ENCODE data around the gene ACTL9. TPM values are rescaled to one million over a fixed set of nuclear protein-coding genes. Genes with fewer than 3 reads are reported as not detected.

The ACTL9 gene
- total RNA-seq, 1 donor from 2014 or later = not detected

DNA sequence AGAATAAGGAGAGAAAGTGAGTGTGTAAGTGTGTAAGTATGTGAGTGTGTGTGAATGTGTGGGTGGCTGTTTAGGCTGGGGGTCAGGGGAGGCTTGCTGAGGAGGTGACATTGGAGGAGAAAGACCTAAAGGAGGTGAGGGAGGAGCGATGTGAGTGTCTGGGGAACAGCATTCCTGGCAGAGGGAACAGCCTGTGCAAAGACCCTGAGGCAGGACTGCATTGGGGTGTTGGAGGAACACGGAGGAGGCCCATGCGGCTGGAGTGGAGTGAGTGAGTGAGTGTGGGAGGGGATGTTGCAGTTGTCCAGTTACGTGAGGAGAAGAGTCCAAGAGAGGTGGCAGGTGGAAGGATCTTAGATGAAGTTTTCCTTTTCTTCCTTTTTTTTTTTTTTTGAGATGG, 36.3 kb downstream of the ACTL9 start:
- TF ChIP-seq, protein P1, sequence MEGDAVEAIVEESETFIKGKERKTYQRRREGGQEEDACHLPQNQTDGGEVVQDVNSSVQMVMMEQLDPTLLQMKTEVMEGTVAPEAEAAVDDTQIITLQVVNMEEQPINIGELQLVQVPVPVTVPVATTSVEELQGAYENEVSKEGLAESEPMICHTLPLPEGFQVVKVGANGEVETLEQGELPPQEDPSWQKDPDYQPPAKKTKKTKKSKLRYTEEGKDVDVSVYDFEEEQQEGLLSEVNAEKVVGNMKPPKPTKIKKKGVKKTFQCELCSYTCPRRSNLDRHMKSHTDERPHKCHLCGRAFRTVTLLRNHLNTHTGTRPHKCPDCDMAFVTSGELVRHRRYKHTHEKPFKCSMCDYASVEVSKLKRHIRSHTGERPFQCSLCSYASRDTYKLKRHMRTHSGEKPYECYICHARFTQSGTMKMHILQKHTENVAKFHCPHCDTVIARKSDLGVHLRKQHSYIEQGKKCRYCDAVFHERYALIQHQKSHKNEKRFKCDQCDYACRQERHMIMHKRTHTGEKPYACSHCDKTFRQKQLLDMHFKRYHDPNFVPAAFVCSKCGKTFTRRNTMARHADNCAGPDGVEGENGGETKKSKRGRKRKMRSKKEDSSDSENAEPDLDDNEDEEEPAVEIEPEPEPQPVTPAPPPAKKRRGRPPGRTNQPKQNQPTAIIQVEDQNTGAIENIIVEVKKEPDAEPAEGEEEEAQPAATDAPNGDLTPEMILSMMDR (IDR thresholded peaks at IDR 0.05; ENCODE audit: unreplicated experiment) = no peak
- Mint-ChIP-seq H3K9me3 (ENCODE audit: unreplicated experiment) (peaks cover 44% of the 10 kb centered on the region), H3K4me1 (ENCODE audit: unreplicated experiment) (no peaks in the 10 kb centered on the region), H3K27ac (ENCODE audit: unreplicated experiment) (no peak overlapping the region), H3K36me3 (ENCODE audit: low read depth, unreplicated experiment) (peaks cover 31% of the 10 kb centered on the region), H3K27me3 (ENCODE audit: unreplicated experiment) (peaks cover 8% of the 10 kb centered on the region), H3K4me3 (ENCODE audit: unreplicated experiment) (no peak overlapping the region)
- DNase-seq (ENCODE audit: low spot score) = no peak

DNA sequence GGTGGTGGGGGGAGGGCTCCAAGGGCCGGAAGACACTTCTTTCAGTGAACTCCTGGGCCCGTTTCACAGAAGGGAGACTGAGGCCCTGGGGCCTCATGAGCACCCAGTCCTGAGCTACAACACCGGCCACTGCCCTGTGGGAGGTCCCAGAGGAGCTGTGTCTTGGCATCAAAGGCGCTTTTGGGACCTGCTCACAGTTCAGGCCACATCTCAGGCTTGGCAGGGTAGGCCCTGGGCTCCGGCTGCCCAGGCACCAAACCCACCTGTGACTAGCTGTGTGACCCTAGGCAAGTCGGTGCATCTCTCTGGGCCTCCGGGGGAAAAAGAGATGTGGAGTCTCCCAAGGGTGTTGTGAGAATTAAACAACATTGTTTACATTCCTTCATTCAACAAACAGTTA, 38.7 kb downstream of the ACTL9 start:
- TF ChIP-seq, protein P1 (IDR thresholded peaks at IDR 0.05; ENCODE audit: unreplicated experiment) = no peak
- Mint-ChIP-seq H3K27ac (ENCODE audit: unreplicated experiment) (no peak overlapping the region), H3K36me3 (ENCODE audit: low read depth, unreplicated experiment) (peaks cover 26% of the 10 kb centered on the region), H3K4me3 (ENCODE audit: unreplicated experiment) (no peak overlapping the region), H3K27me3 (ENCODE audit: unreplicated experiment) (peaks cover 15% of the 10 kb centered on the region), H3K9me3 (ENCODE audit: unreplicated experiment) (peaks cover 55% of the 10 kb centered on the region), H3K4me1 (ENCODE audit: unreplicated experiment) (no peaks in the 10 kb centered on the region)
- no peak for DNase-seq (ENCODE audit: low spot score)

DNA sequence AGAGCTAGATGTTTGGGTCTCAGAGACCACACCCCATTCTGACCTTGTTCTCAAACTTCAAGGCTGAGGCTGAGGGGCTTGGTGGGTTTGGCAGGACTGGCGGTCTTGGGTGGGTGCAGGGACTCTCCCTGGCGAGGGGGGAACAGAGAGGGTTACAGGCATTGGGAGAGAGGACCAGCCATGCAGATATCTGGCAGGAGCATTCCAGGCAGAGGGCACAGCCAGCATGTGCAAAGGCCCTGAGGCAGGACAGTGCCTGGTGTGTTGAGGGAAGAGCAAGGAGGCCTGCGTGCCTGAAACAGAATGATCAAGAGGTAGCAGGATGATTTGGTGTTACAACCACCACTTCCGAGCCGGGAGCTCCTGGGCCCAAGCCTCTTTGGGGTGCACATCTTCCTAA, 40.7 kb downstream of the ACTL9 start:
- Mint-ChIP-seq H3K27me3 (ENCODE audit: unreplicated experiment) (peaks cover 13% of the 10 kb centered on the region), H3K36me3 (ENCODE audit: low read depth, unreplicated experiment) (peaks cover 23% of the 10 kb centered on the region)
- DNase-seq (ENCODE audit: low spot score) = no peak

DNA sequence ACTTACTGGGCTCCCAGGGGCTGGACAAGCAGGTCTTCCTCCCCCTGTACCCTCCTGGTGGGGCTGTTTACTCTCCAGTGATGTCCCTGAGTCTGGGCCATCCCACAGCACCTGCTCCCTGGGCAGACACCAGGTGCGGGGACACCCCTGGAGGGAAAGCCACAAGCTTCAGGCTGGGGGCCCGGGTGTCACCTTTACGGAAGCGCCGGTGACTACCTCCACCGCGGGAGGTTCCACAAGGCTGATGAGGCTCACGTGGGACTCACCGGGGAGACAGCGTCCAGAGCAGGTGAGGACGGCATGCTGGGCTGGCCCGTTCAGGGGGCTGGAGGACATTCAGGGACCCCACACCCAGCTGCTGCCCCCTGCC, 43.3 kb downstream of the ACTL9 start:
- Mint-ChIP-seq H3K27me3 (ENCODE audit: unreplicated experiment) (peaks cover 10% of the 10 kb centered on the region), H3K4me3 (ENCODE audit: unreplicated experiment) (no peak overlapping the region), H3K4me1 (ENCODE audit: unreplicated experiment) (no peaks in the 10 kb centered on the region), H3K9me3 (ENCODE audit: unreplicated experiment) (peaks cover 37% of the 10 kb centered on the region), H3K27ac (ENCODE audit: unreplicated experiment) (no peak overlapping the region), H3K36me3 (ENCODE audit: low read depth, unreplicated experiment) (peaks cover 15% of the 10 kb centered on the region)
- TF ChIP-seq, protein P1 (IDR thresholded peaks at IDR 0.05; ENCODE audit: unreplicated experiment) = no peak
- no peak for DNase-seq (ENCODE audit: low spot score)

More for the DNA sequence above, 40.7 kb downstream of the ACTL9 start:
- Mint-ChIP-seq H3K4me3 (ENCODE audit: unreplicated experiment) (peak overlapping the region; percentile 60), H3K27ac (ENCODE audit: unreplicated experiment) (no peak overlapping the region), H3K4me1 (ENCODE audit: unreplicated experiment) (no peaks in the 10 kb centered on the region), H3K9me3 (ENCODE audit: unreplicated experiment) (peaks cover 47% of the 10 kb centered on the region)
- TF ChIP-seq, protein P1 (IDR thresholded peaks at IDR 0.05; ENCODE audit: unreplicated experiment) = no peak

DNA sequence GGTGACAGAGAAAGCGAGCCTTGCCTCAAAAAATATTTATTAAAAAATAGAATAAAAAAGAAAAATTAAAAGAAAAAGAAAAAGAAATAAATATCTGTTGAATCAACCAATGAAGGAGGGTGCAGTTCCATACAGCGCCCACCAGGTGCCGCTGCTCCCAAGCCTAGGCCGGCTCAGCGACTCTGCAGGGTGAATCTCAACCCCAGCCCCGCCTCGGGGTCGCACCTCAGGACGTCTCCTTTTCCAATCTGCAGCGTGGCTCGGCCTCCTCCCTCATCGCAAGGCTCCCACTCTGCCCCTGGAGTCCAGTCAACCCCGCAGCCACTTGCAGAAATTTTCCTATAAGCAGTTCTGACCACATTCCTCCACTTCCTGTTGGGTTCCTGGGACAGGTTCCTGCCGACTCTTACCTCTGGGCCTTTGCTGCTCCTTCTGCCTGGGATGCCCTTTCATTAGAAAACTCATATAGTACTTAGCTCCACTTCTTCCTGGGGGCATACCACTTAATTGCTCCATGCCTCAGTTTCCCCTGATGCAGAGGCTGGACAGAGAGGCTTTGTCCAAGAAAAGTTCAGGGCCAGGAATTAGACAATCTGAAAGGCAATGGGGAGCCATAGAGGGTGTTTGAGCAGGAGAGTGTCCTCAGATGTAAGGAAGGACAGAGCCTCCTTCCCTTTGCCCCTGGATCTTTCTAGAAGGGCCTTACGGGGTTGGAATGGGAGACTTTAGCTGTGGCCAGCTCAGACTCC, 43.8 kb downstream of the ACTL9 start:
- peaks cover 15% of the 10 kb centered on the region for H3K36me3 Mint-ChIP-seq (ENCODE audit: low read depth, unreplicated experiment)
- H3K27ac Mint-ChIP-seq (ENCODE audit: unreplicated experiment) = no peak overlapping the region
- H3K9me3 Mint-ChIP-seq (ENCODE audit: unreplicated experiment) = peaks cover 34% of the 10 kb centered on the region
- peaks cover 10% of the 10 kb centered on the region for H3K27me3 Mint-ChIP-seq (ENCODE audit: unreplicated experiment)
- H3K4me3 Mint-ChIP-seq (ENCODE audit: unreplicated experiment) = no peak overlapping the region
- no peaks in the 10 kb centered on the region for H3K4me1 Mint-ChIP-seq (ENCODE audit: unreplicated experiment)
- peak; percentile 58 for DNase-seq (ENCODE audit: low spot score)
- TF ChIP-seq, protein P1 (IDR thresholded peaks at IDR 0.05; ENCODE audit: unreplicated experiment) = peak; percentile 93

All from endothelial cell (in vitro differentiated cells).